Astrocyte of the spinal cord (primary cell): ENCODE results near the gene FOXK1.

Source experiments
- DNase-seq: peaks from one replicate; pipeline ENCODE4 v3.0.0; 2011; ENCODE audit warnings: low read depth, low spot score
- H3K4me3 ChIP-seq: 2 replicates; pipeline ENCODE4 v1.5.1; 2011; ENCODE audit warnings: low read depth, mild to moderate bottlenecking, low read length, moderate library complexity
- CTCF ChIP-seq: IDR thresholded peaks from 2 replicates; pipeline ENCODE4 v1.5.1; 2012; ENCODE audit warnings: low read depth, mild to moderate bottlenecking, low read length, inconsistent platforms
- in situ Hi-C: cut with HindIII; loops from 2 replicates; pipeline ENCODE4 v1.10.0; 2017; ENCODE audit warnings: low sequenced_read_pairs

Gene FOXK1

GRCh38 chr7:4707980-4708411 is 25.9 kb downstream of the FOXK1 start:
- no peak for TF ChIP-seq CTCF
- in situ Hi-C loops = no loop called here
- no peak for DNase-seq
- H3K4me3 ChIP-seq = no peak overlapping the region

- TF ChIP-seq CTCF = peak; percentile 9
- H3K4me3 ChIP-seq = no peak overlapping the region
- in situ Hi-C loops = no loop called here
- DNase-seq = no peak
Observed at GRCh38 chr7:4709187-4709586, 27.1 kb downstream of the FOXK1 start.

- no peak for DNase-seq
- in situ Hi-C loops = no loop called here
- H3K4me3 ChIP-seq = no peak overlapping the region
- no peak for TF ChIP-seq CTCF
Observed at GRCh38 chr7:4711093-4711492, 29.0 kb downstream of the FOXK1 start.

GRCh38 chr7:4711634-4712033 is 29.5 kb downstream of the FOXK1 start:
- no peak overlapping the region for H3K4me3 ChIP-seq
- in situ Hi-C loops = no loop called here
- DNase-seq = no peak
- no peak for TF ChIP-seq CTCF

- peak; percentile 29 for DNase-seq
- TF ChIP-seq CTCF = no peak
- in situ Hi-C loops = no loop called here
- no peak overlapping the region for H3K4me3 ChIP-seq
Observed at GRCh38 chr7:4712281-4713182, 30.4 kb downstream of the FOXK1 start.

- in situ Hi-C loops = no loop called here
- TF ChIP-seq CTCF = no peak
- DNase-seq = peak; percentile 33
- H3K4me3 ChIP-seq = no peak overlapping the region
Observed at GRCh38 chr7:4713183-4713784, 31.2 kb downstream of the FOXK1 start.
